Astrocyte (in vitro differentiated cells and primary cell): ENCODE measurements around the gene ADGRB3.

Source experiments
- EZH2 ChIP-seq: IDR thresholded peaks from 2 replicates; pipeline ENCODE4 v1.6.1; 2012; ENCODE audit warnings: mild to moderate bottlenecking, low read length, inconsistent platforms; ENCODE audit not compliant: insufficient read depth
- TF ChIP-seq, protein P1 (sequence below): IDR thresholded peaks from 2 replicates; pipeline ENCODE4 v1.5.1; 2011; ENCODE audit warnings: low read depth, mild to moderate bottlenecking, inconsistent platforms, low read length, moderate library complexity; ENCODE audit not compliant: insufficient read depth

- TF ChIP-seq, protein P1, sequence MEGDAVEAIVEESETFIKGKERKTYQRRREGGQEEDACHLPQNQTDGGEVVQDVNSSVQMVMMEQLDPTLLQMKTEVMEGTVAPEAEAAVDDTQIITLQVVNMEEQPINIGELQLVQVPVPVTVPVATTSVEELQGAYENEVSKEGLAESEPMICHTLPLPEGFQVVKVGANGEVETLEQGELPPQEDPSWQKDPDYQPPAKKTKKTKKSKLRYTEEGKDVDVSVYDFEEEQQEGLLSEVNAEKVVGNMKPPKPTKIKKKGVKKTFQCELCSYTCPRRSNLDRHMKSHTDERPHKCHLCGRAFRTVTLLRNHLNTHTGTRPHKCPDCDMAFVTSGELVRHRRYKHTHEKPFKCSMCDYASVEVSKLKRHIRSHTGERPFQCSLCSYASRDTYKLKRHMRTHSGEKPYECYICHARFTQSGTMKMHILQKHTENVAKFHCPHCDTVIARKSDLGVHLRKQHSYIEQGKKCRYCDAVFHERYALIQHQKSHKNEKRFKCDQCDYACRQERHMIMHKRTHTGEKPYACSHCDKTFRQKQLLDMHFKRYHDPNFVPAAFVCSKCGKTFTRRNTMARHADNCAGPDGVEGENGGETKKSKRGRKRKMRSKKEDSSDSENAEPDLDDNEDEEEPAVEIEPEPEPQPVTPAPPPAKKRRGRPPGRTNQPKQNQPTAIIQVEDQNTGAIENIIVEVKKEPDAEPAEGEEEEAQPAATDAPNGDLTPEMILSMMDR, result no peak
- no peak for TF ChIP-seq EZH2
Measured at GRCh38 chr6:68874747-68875146, 239.7 kb downstream of the ADGRB3 start.
